GM18861 (cell line): Measurements from ENCODE around the gene ZCCHC13.
"Not testable (repeated sequence)": the region's sequence is repeated elsewhere in the genome, so short reads cannot be mapped to it uniquely, and the experiment has no call there.

Experiments used
- ATAC-seq: cut with Tn5 transposase; IDR thresholded peaks from one replicate; pipeline ENCODE4 v1.9.1; 2021; ENCODE audit not compliant: unreplicated experiment

Gene ZCCHC13

DNA sequence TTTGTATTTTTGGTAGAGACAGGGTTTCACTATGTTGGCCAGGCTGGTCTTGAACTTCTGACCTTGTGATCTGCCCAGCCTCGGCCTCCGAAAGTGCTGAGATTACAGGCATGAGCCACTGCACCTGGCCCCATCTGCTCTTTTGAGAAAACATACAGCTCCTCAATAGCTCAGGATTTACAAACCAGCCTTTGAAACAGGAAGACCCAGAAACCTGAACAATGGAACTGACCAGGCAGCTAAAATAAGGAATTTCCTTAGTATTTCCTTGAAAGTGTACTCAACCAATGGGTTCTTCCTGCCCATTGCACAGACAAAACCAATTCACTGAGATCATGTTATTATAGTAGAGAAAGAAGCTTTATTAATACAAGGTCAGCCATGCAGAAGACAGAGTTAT lies 15.3 kb downstream of the ZCCHC13 start:
- not testable (repeated sequence) for ATAC-seq

DNA sequence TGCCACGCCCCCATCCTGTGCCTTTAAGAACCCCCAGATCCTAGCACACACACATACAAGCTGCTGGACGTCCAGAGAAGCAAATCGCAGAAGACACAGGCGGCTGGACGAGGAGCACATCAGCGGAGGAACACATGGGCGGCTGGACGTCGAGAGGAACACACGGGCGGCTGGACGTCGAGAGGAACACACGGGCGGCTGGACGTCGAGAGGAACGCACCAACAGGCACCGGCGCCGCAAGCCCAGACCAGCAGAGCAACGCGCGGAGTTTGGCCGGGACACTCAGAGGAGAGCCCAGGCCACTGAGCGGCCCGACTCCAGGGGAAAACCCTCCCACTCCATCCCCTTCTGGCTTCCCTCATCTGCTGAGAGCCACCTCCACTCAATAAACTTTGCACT lies 17.2 kb downstream of the ZCCHC13 start:
- ATAC-seq, result no peak

DNA sequence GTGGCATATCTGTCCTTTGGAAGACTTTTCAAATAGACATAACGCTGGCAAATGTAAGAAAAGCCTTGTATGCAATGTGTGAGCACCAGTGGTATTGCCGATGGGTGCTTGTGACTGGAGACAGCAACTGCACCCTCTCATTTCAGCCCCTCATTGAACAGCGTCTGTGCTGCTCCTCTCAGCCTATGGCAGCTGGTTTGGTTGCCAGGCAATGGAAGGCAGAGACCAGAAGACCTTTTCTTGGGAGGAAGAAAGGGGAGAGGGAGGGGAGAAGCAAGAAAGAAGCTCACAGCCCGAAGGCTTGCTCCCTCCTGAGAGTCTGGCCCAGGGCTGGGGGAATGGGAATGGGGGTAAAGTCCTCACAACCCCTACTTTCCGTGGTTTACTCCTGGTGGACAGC lies 20.2 kb downstream of the ZCCHC13 start:
- no peak for ATAC-seq

DNA sequence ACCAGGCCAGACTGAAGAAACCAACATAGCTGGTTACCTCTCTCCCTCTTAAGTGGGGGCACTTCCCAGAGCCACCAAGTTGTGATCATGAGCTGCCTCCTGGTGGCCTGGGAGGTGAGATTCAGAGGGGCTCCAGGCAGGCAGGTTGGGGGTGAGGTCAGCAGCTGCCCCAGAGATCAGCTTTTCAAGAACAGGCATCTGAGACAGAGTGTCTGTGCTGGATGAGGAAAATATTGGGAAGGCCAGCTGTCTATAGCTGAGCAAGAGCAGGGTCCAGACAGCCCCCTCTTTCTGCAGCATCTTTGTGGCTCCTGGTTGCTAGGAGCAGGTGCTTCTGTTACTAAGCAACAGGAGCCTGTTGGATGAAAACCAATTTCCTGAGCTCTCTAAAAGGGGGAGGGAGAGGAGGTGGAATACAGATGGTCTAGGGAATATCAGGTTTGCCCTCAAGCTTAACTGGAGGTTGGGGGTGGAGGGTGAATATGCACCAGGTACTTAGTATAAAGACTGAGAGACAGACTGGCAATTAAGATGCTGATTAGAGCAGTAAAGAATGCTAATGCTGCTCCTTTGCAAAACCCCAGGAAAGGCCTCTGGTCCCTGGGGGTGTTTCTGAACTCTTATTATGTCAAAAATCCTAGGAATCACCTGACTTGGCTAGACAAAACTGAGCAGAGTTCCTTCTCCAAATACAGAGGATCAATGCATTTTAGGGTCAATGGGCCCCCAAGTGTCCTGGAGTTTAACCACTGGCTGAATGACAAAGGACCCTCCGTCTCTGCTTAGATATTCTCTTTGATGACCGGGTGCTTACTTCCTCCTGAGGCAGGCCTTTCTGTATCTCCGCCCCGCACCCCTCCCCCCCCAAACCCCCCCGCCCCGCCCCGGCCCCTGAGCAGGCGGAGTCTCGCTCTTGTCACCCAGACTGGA lies 21.4 kb downstream of the ZCCHC13 start:
- no peak for ATAC-seq

DNA sequence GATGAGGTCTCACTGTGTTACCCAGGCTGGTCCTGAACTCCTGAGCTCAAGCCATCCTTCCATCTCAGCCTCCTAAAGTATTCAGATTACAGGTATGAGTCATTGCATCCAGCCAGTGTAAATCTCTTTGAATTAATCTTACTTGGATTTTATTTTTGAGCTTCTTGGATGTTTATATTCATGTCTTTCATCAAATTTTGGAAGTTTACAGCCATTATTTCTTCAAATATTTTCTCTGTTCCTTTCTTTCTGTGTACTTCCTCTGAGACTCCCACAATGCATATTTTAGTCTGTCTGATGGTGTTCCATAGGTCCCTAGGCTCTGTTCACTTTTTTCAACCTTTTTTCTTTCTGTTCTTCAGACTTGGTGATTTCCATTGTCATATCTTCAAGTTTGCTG lies 34.9 kb downstream of the ZCCHC13 start:
- no peak for ATAC-seq

DNA sequence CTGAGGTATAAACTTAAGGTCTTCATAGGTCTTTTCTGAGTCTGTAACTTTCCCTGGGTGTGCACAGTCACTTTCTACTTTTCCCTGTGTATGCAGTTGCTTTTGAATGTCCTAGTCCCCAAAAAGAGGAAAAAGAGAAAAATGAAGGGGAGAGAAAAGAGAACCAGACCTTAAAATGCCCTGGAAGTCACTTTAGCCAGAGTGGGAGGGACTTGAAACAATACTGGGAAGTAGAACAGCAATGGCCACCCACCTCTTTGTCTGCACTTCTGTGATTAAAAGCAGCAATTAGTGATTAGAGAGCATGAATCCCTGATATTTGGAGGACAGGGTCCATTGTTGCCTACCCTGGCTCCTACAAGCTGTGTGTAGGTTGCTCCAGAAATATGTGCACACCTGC lies 36.1 kb downstream of the ZCCHC13 start:
- ATAC-seq, result no peak

DNA sequence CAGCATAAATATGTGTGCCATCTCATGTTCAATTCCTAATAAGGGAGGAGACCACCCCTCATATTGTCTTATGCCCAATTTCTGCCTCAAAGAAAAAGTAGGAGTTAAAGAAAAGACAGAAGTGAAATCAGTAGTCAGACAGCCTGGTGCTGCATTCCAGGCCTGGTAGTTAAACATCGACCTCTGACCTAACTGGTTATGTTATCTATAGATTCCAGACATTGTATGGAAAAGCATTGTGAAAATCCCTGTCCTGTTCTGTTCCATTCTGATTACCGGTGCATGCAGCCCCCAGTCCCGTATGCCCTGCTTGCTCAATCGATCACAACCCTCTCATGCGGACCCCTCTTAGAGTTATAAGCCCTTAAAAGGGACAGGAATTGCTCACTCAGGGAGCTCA lies 38.2 kb downstream of the ZCCHC13 start:
- ATAC-seq, result not testable (repeated sequence)

DNA sequence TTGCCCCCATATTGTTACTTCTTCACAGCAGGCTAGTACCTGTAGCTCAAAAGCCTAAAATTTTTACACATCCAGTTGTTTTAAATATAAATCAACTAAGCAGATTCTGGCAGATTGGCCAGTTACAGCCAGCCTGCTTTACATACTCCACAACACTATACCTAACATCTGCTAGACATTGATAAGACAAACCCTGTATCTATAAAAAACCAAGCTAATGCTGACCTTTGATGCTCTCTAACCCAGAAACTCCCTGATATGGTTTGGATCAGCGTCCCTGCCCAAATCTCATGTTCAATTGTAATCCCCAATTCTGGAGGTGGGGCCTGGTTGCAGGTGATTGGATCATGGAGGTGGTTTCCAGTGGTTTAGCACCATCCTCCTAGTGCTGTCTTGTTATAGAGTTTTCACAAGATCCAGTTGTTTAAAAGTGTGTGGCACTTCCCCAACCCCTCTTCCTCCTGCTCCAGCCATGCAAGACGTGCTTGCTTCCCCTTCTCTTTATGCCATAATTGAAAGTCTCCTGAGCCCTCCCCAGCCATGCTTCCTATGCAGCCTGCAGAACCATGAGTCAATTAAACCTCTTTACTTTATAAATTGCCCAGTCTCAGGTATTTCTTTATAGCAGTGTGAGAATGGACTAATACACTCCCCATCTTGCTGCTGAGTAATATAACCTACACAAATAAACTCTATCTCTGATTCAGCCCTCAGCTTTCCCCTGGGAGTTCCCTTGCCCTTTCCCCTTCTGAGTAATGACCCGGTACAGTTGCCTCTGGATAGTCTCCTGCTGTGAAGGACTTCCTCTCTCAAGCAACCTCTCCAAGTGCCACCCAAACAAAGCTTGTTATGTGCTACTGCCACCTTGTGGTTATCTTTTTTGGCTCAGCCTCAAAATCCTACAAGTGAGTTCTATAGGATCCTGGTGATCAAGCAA lies 39.6 kb downstream of the ZCCHC13 start:
- ATAC-seq, result peak; percentile 91

DNA sequence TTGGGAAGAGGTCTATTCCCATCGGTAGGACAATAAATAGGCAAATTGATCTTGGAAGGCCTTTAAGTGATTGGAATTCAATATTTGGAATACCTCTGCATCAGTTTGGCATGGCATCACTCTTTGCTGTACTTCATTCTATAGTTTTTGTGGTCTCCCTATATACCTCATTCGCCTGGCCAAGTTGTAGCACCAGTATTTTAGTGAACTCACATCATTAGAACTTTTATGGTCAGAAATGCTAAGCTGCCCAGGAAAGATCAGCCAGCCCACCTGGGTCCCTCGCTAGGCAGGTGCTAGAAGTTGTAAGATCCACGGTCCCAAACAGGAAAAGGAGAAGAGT lies 40.3 kb downstream of the ZCCHC13 start:
- ATAC-seq, result no peak

DNA sequence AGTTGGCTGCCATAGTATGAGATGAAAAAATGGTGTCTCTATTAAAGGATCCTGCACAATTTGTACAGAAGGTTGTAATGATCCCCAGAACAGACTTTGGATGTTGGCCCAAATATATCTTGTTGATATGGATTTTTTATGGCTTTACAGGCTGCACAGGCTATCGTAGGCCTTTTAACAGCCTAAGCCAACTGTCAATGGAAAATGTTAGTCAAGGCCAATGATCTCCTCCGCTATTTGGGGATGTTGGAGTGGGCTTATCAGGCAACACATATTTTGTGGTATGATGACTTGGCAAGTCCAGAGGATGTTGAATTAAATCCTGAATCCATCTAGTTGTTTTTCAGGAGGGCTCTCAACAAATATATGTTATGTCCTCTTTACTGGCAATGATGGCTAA lies 42.1 kb downstream of the ZCCHC13 start:
- no peak for ATAC-seq

DNA sequence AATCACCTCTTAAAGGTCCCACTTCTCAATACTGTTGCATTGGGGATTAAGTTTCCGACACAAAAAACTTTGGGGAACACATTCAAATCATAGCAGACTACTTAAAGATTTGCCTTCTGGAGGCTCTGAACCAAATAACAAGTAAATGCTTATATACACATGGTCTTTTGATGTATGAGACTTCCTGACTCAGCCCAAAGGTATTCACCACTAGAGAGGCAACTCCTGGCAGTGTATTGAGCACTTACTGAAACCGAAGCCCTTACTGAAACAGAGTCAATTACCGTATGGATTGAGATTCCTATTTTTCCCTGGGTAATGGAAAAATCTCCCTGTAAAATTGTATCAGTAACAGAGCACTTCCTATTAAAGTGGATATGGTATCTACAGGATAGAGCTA lies 45.4 kb downstream of the ZCCHC13 start:
- ATAC-seq, result no peak

DNA sequence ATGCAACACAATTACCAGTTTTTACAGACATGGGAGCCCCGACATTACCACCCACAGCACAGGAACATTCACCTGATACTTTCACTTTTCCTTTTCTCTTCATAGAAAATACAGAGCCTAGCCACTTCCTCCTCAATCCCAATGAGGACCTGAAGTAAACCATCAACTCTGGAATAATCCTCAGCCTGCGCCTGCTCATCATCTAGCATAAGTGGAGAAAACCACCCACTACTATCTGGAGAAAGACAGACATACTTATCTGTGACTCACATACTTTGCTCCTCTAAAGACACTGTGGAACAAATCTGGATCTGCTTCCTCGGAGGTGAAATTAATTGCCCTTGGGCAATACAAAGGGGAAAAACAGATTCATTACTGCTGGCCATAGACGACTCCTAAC lies 47.8 kb downstream of the ZCCHC13 start:
- no peak for ATAC-seq

DNA sequence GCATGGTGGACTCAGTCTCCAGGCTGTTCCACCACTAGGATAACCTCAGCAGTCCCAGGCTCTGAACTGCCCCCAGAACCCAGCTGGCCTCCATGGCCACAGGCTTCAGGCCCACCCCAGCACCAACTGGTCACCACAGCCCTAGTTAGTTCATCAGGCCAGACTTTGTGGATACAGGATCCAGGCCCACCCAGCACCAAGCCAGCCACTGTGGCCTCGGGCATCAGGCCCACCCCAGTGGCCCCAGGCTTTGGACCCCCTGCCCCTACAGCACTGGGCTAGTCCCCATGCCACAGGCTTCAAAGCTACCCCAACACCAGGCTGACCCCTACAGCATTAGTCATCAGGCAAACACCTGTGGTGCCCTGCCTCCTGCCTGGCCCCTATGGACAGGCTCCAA lies 50.0 kb downstream of the ZCCHC13 start:
- no peak for ATAC-seq
